Keratinocyte (primary cell): Measurements from ENCODE around the gene EVC. TPM values are rescaled to one million over a fixed set of nuclear protein-coding genes. Genes with fewer than 3 reads are reported as not detected.
A peak's percentile ranks its signal among the peaks of the same experiment; 100 is the strongest.

Source experiments
- DNase-seq: peaks from one replicate; pipeline ENCODE4 v3.0.0-alpha.2; 2011; ENCODE audit warnings: low read depth, missing footprints, low spot score
- FAIRE-seq: peaks from 2 replicates; lab custom pipeline; 2011; peaks lifted over from hg19 to GRCh38; lab: Jason Lieb, UNC
- H2AFZ ChIP-seq: 2 replicates; pipeline ENCODE4 v1.6.0; 2012; ENCODE audit warnings: low read length, control low read depth, inconsistent platforms; ENCODE audit not compliant: control insufficient read depth
- H3K27ac ChIP-seq: 2 replicates; pipeline ENCODE4 v1.5.1; 2011; ENCODE audit warnings: low read length; ENCODE audit not compliant: control insufficient read depth, insufficient read depth
- H3K27me3 ChIP-seq: 3 replicates; pipeline ENCODE4 v1.6.0; 2011; ENCODE audit warnings: low read length; ENCODE audit not compliant: control insufficient read depth, insufficient read depth; ENCODE audit errors: extremely low read depth
- H3K36me3 ChIP-seq, 2 experiments: 2 replicates in 1 of 2; 3 replicates in 1 of 2; pipeline ENCODE4 v1.5.1; 2011; ENCODE audit warnings: low read length in 2 of 2, mild to moderate bottlenecking in 1 of 2; ENCODE audit not compliant: control insufficient read depth in 2 of 2, insufficient read depth in 2 of 2; ENCODE audit errors: extremely low read depth in 1 of 2
- H3K4me1 ChIP-seq: 3 replicates; pipeline ENCODE4 v1.5.1; 2011; ENCODE audit warnings: low read length; ENCODE audit not compliant: control insufficient read depth, insufficient read depth; ENCODE audit errors: extremely low read depth
- H3K4me2 ChIP-seq: 3 replicates; pipeline ENCODE4 v1.6.0; 2011; ENCODE audit warnings: low read depth, low read length; ENCODE audit not compliant: control insufficient read depth, insufficient read depth; ENCODE audit errors: extremely low read depth
- H3K4me3 ChIP-seq, 3 experiments: fragments of 200-600 bp in 1 of 3; sonication (generic) in 1 of 3; 2 replicates in 2 of 3; 3 replicates in 1 of 3; pipeline ENCODE4 v1.5.1; 2011 to 2016; ENCODE audit warnings: low read length in 3 of 3, mild to moderate bottlenecking in 3 of 3, control low read depth in 2 of 3, inconsistent platforms in 1 of 3, low read depth in 1 of 3, mixed read lengths in 1 of 3, mixed run types in 1 of 3, moderate library complexity in 1 of 3; ENCODE audit not compliant: control insufficient read depth in 2 of 3, insufficient read depth in 2 of 3; ENCODE audit errors: extremely low read depth in 1 of 3
- H3K79me2 ChIP-seq: 2 replicates; pipeline ENCODE4 v1.6.0; 2012; ENCODE audit warnings: low read length; ENCODE audit not compliant: control insufficient read depth, insufficient read depth
- H3K9ac ChIP-seq: 3 replicates; pipeline ENCODE4 v1.6.0; 2011; ENCODE audit warnings: low read length; ENCODE audit not compliant: control insufficient read depth, insufficient read depth; ENCODE audit errors: extremely low read depth
- H3K9me1 ChIP-seq: 3 replicates; pipeline ENCODE4 v1.6.0; 2011; ENCODE audit warnings: low read length; ENCODE audit not compliant: control insufficient read depth, insufficient read depth; ENCODE audit errors: extremely low read depth
- H3K9me3 ChIP-seq: 2 replicates; pipeline ENCODE4 v1.5.1; 2012; ENCODE audit warnings: low read depth, low read length; ENCODE audit not compliant: control insufficient read depth
- H4K20me1 ChIP-seq: 3 replicates; pipeline ENCODE4 v1.6.0; 2011; ENCODE audit warnings: low read length; ENCODE audit not compliant: control insufficient read depth, insufficient read depth; ENCODE audit errors: extremely low read depth
- EZH2 ChIP-seq: IDR thresholded peaks from one replicate; pipeline ENCODE4 v1.6.1; 2012; ENCODE audit warnings: inconsistent platforms, mild to moderate bottlenecking, low read length, moderate library complexity
- dilution Hi-C: fragments of 300-500 bp; cut with MboI; formaldehyde crosslinking; loops from one replicate; pipeline ENCODE4 v1.7.0; 2020; ENCODE audit warnings: low sequenced_read_pairs; ENCODE audit not compliant: extremely low pct_ligation_motif_present
- polyA plus RNA-seq, 5 experiments: library from polyadenylated mRNA; depleted of rRNA in 3 of 5; stranded (reverse) in 3 of 5; stranded (forward) in 1 of 5; unstranded in 1 of 5; fragments of >200 nt; gene quantifications; 1 replicate in 1 of 5; 2 replicates in 3 of 5; 3 replicates in 1 of 5; pipeline versions ENCODE4 v1.2.1 to v1.2.3, GENCODE V29; 2011 to 2012; ENCODE audit warnings: missing spikeins in 2 of 5, low read depth in 1 of 5, low replicate concordance in 1 of 5
- TF ChIP-seq, protein P1 (sequence below), 3 experiments: IDR thresholded peaks in 1 of 3; conservative IDR thresholded peaks in 1 of 3; optimal IDR thresholded peaks in 1 of 3; 2 replicates in 2 of 3; 3 replicates in 1 of 3; pipeline versions ENCODE3 to v1.5.1; 2011; ENCODE audit warnings: low read length in 3 of 3, mild to moderate bottlenecking in 3 of 3, moderate library complexity in 2 of 3, control low read depth in 1 of 3, inconsistent platforms in 1 of 3; ENCODE audit not compliant: insufficient read depth in 2 of 3; ENCODE audit errors: extremely low read depth in 1 of 3

EVC gene
- polyA plus RNA-seq, 1 donor (not counting 4 experiments of a cell fraction or from before 2014, with no cell fraction given) = 7.3 TPM

DNA sequence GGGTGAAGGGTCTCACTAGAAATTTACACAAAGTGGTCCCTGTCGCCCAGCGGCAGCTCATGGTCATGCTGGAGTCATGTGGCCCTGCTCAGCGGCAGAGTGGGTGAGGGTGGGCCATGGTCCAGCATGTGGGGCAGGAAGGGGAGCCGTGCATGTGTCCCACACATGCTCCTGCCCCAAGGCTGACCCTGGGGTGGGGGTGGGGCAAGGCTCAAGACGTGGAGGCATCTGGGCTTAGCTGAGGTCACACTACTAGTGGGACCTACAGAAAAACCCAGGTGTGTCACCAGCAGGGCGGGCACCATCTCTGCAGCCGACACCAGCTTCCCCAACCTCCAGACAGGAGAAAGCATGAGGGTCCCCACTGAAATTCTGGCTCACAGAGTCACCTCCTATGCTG is 42.4 kb downstream of the EVC start:
- H3K4me3 ChIP-seq = no peak overlapping the region

DNA sequence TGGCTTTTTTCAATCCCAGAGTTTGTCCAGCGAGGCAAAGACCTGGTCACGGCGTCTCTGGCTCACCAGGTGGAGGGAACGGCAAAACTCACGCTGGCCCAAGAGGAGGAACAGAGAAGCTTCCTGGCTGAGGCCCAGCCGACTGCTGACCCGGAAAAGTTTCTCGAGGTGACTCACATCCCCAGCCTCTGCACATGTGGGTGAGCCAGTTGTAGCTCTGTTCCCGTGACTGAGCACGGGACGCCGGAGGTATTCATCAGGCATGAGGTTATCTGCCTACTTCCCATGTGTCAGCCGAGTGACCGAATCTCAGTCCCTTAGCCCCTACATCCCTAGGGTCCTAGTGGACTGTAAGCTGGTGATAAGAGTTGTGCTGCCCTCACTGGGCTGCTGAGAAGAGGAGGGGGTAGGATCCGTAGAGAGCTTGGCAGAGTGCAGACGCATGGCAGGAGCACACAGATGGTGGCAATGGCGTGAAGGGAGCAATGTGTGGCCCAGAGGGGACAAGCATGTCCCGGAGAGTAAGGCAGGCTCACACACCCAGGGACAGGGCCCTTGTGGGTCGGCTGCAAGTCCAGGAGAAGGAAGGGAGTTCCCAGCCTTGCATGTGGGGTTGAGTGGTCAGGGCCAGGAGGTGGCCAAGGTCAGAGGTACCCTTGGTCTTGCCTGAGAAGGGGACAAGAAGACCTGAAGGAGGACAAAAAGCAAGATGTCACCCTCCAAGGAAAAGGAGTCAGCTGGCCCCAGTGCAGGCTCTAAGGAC is 42.9 kb downstream of the EVC start:
- peaks cover 30% of the 10 kb centered on the region for H3K4me1 ChIP-seq
- H3K9me1 ChIP-seq = no peaks in the 10 kb centered on the region
- peak; percentile 70 for FAIRE-seq
- peaks cover 6% of the 10 kb centered on the region for H3K9me3 ChIP-seq
- no peaks in the 10 kb centered on the region for H3K27me3 ChIP-seq
- dilution Hi-C loops = no loop called here
- H2AFZ ChIP-seq = no peak overlapping the region
- H4K20me1 ChIP-seq = no peaks in the 10 kb centered on the region
- no peaks in the 10 kb centered on the region for H3K79me2 ChIP-seq
- H3K36me3 ChIP-seq = peaks cover 37 to 67% of the 10 kb centered on the region in 2 experiments
- H3K4me3 ChIP-seq = no peak overlapping the region
- H3K9ac ChIP-seq = peak overlapping the region; percentile 36
- no peak overlapping the region for H3K4me2 ChIP-seq
- H3K27ac ChIP-seq = peak overlapping the region; percentile 63
- TF ChIP-seq, protein P1, sequence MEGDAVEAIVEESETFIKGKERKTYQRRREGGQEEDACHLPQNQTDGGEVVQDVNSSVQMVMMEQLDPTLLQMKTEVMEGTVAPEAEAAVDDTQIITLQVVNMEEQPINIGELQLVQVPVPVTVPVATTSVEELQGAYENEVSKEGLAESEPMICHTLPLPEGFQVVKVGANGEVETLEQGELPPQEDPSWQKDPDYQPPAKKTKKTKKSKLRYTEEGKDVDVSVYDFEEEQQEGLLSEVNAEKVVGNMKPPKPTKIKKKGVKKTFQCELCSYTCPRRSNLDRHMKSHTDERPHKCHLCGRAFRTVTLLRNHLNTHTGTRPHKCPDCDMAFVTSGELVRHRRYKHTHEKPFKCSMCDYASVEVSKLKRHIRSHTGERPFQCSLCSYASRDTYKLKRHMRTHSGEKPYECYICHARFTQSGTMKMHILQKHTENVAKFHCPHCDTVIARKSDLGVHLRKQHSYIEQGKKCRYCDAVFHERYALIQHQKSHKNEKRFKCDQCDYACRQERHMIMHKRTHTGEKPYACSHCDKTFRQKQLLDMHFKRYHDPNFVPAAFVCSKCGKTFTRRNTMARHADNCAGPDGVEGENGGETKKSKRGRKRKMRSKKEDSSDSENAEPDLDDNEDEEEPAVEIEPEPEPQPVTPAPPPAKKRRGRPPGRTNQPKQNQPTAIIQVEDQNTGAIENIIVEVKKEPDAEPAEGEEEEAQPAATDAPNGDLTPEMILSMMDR (optimal IDR thresholded peaks at IDR 0.05 in 1 of 3, IDR thresholded peaks at IDR 0.05 in 1 of 3, conservative IDR thresholded peaks at IDR 0.05 in 1 of 3; ENCODE audit: extremely low read depth in 1 of 3, insufficient read depth in 2 of 3, low read length in 3 of 3) = no peak
- TF ChIP-seq EZH2 = no peak
- DNase-seq = no peak

More for the DNA sequence above, 42.4 kb downstream of the EVC start:
- H3K4me1 ChIP-seq = peaks cover 26% of the 10 kb centered on the region
- no peaks in the 10 kb centered on the region for H3K27me3 ChIP-seq
- H3K4me2 ChIP-seq = no peak overlapping the region
- no peaks in the 10 kb centered on the region for H4K20me1 ChIP-seq
- no peaks in the 10 kb centered on the region for H3K9me1 ChIP-seq
- TF ChIP-seq EZH2 = no peak
- TF ChIP-seq, protein P1 (optimal IDR thresholded peaks at IDR 0.05 in 1 of 3, IDR thresholded peaks at IDR 0.05 in 1 of 3, conservative IDR thresholded peaks at IDR 0.05 in 1 of 3; ENCODE audit: extremely low read depth in 1 of 3, insufficient read depth in 2 of 3, low read length in 3 of 3) = no peak
- H3K36me3 ChIP-seq = peaks cover 37 to 67% of the 10 kb centered on the region in 2 experiments
- FAIRE-seq (no peak), DNase-seq (no peak)
- peaks cover 6% of the 10 kb centered on the region for H3K9me3 ChIP-seq
- peak overlapping the region; percentile 63 for H3K27ac ChIP-seq
- H3K79me2 ChIP-seq = no peaks in the 10 kb centered on the region
- H2AFZ ChIP-seq = no peak overlapping the region
- dilution Hi-C loops = no loop called here
- H3K9ac ChIP-seq = peak overlapping the region; percentile 22
